CD8-positive, alpha-beta memory T cell (primary cell): ENCODE results near the gene PTOV1. TPM values are rescaled to one million over a fixed set of nuclear protein-coding genes. Genes with fewer than 3 reads are reported as not detected.

Experiments
- CTCF ChIA-PET: fragments of 350-600 bp; sonication (Branson Sonifier 250); formaldehyde crosslinking; loops from one replicate; lab custom pipeline; 2021; ENCODE audit warnings: antibody characterized with exemption; lab: Charles Lee
- POLR2A ChIA-PET: fragments of 350-600 bp; sonication (Branson Sonifier 250); formaldehyde crosslinking; loops from one replicate; lab custom pipeline; 2021; ENCODE audit warnings: antibody characterized with exemption; lab: Charles Lee
- DNase-seq, 5 donors: peaks; one replicate each; pipeline versions ENCODE4 v3.0.0 to v3.0.0-alpha.2; 2020 to 2022; ENCODE audit warnings: mixed read lengths in 1 of 5
- H3K27ac ChIP-seq: one replicate; pipeline ENCODE4 v1.7.0; 2013; ENCODE audit warnings: low read depth, mild to moderate bottlenecking, low read length, moderate library complexity
- H3K27me3 ChIP-seq: 2 replicates; pipeline ENCODE4 v1.7.0; 2013; ENCODE audit warnings: low read length, mild to moderate bottlenecking; ENCODE audit not compliant: insufficient read depth, poor library complexity, severe bottlenecking
- H3K36me3 ChIP-seq: 2 replicates; pipeline ENCODE4 v1.7.0; 2013; ENCODE audit warnings: mild to moderate bottlenecking, low read length, moderate library complexity; ENCODE audit not compliant: insufficient read depth
- H3K4me1 ChIP-seq: 2 replicates; pipeline ENCODE4 v1.7.0; 2013; ENCODE audit warnings: mild to moderate bottlenecking, low read length, moderate library complexity; ENCODE audit not compliant: insufficient read depth
- H3K4me3 ChIP-seq: 2 replicates; pipeline ENCODE4 v1.7.0; 2013; ENCODE audit warnings: mild to moderate bottlenecking, low read length
- H3K9me3 ChIP-seq: 2 replicates; pipeline ENCODE4 v1.7.0; 2013; ENCODE audit warnings: mild to moderate bottlenecking, low read length
- H3K27ac Mint-ChIP-seq, 8 donors: one replicate each; pipeline ENCODE4 v1.8.0; 2020 to 2021; ENCODE audit warnings: mixed read lengths in 8 of 8, mild to moderate bottlenecking in 6 of 8, inconsistent platforms in 3 of 8, moderate library complexity in 3 of 8
- H3K27me3 Mint-ChIP-seq, 2 donors: one replicate each; pipeline ENCODE4 v1.8.0; 2020 to 2021; ENCODE audit warnings: mixed read lengths in 2 of 2, mild to moderate bottlenecking in 1 of 2, moderate library complexity in 1 of 2
- H3K36me3 Mint-ChIP-seq, 3 donors: one replicate each; pipeline ENCODE4 v1.8.0; 2020 to 2021; ENCODE audit warnings: mixed read lengths in 3 of 3, inconsistent platforms in 1 of 3, mild to moderate bottlenecking in 1 of 3
- H3K4me1 Mint-ChIP-seq, 3 donors: one replicate each; pipeline ENCODE4 v1.8.0; 2020 to 2021; ENCODE audit warnings: mixed read lengths in 3 of 3, inconsistent platforms in 1 of 3, mild to moderate bottlenecking in 1 of 3
- H3K4me3 Mint-ChIP-seq, 7 donors: one replicate each; pipeline ENCODE4 v1.8.0; 2020 to 2021; ENCODE audit warnings: mixed read lengths in 7 of 7, mild to moderate bottlenecking in 6 of 7, moderate library complexity in 4 of 7, inconsistent platforms in 2 of 7
- H3K9me3 Mint-ChIP-seq, 5 donors: one replicate each; pipeline ENCODE4 v1.8.0; 2020 to 2022; ENCODE audit warnings: mixed read lengths in 5 of 5, mild to moderate bottlenecking in 3 of 5, moderate library complexity in 2 of 5, inconsistent platforms in 1 of 5
- polyA plus RNA-seq: library from polyadenylated mRNA; unstranded; fragments of 300-500 nt; fragmentation: Illumina TruSeq; gene quantifications from one replicate; pipeline ENCODE4 v1.2.3, GENCODE V29; 2021
- total RNA-seq, 2 experiments: library from RNA; stranded (reverse); gene quantifications; one replicate each; pipeline ENCODE4 v1.2.3, GENCODE V29; 2021

PTOV1 gene
- total and polyA plus RNA-seq, 3 experiments from 2014 or later = 47.7 to 93.7 (median 91.9) TPM

- Mint-ChIP-seq H3K9me3 (no peaks in the 10 kb centered on the region), H3K27ac (no peak overlapping the region), H3K4me1 (peaks cover 6 to 14% (median 8%) of the 10 kb centered on the region in 3 donors), H3K27me3 (no peaks in the 10 kb centered on the region), H3K4me3 (no peak overlapping the region), H3K36me3 (peaks cover 0 to 60% (median 2%) of the 10 kb centered on the region in 3 donors)
- Histone ChIP-seq H3K36me3 (no peaks in the 10 kb centered on the region), H3K4me1 (peaks cover under 1% of the 10 kb centered on the region), H3K9me3 (no peaks in the 10 kb centered on the region), H3K4me3 (no peak overlapping the region), H3K27me3 (no peaks in the 10 kb centered on the region), H3K27ac (no peak overlapping the region)
- POLR2A ChIA-PET = interaction anchor here (0.9 to 2.0 kb wide), 2 partner anchors 8 to 11 kb away, joined by 4 read pairs; no protein-coding TSS in a partner anchor
- no peak for DNase-seq
- CTCF ChIA-PET = no interaction called here
These were observed 7.4 kb downstream of the PTOV1 start for GRCh38 chr19:49858088-49858985.

- Mint-ChIP-seq H3K27me3 (no peaks in the 10 kb centered on the region), H3K4me3 (no peak overlapping the region), H3K4me1 (peaks cover 3 to 19% (median 12%) of the 10 kb centered on the region in 3 donors), H3K27ac (no peak overlapping the region), H3K36me3 (peaks cover 0 to 73% (median 4%) of the 10 kb centered on the region in 3 donors), H3K9me3 (no peaks in the 10 kb centered on the region)
- Histone ChIP-seq H3K27me3 (no peaks in the 10 kb centered on the region), H3K9me3 (no peaks in the 10 kb centered on the region), H3K4me3 (no peak overlapping the region), H3K36me3 (peaks cover 11% of the 10 kb centered on the region), H3K27ac (no peak overlapping the region), H3K4me1 (no peaks in the 10 kb centered on the region)
- no peak for DNase-seq
- ChIA-PET POLR2A (interaction anchor here (0.9 to 2.0 kb wide), 2 partner anchors 9 to 10 kb away, joined by 4 read pairs; no protein-coding TSS in a partner anchor), CTCF (no interaction called here)
These were observed 8.8 kb downstream of the PTOV1 start for GRCh38 chr19:49859682-49860335.

GRCh38 chr19:49860336-49861102, 9.6 kb downstream of the PTOV1 start:
- no peaks in the 10 kb centered on the region for H3K27me3 ChIP-seq
- POLR2A ChIA-PET = no interaction called here

GRCh38 chr19:49861107-49861506, 10.1 kb downstream of the PTOV1 start:
- Histone ChIP-seq H3K36me3 (peaks cover 11% of the 10 kb centered on the region), H3K27me3 (no peaks in the 10 kb centered on the region), H3K4me1 (peaks cover 10% of the 10 kb centered on the region), H3K9me3 (no peaks in the 10 kb centered on the region), H3K27ac (no peak overlapping the region), H3K4me3 (no peak overlapping the region)
- H3K27ac Mint-ChIP-seq = no peak overlapping the region
- no peak for DNase-seq
- no peak overlapping the region for H3K4me3 Mint-ChIP-seq
- ChIA-PET POLR2A (no interaction called here), CTCF (no interaction called here)
- H3K9me3 Mint-ChIP-seq = no peaks in the 10 kb centered on the region
- no peaks in the 10 kb centered on the region for H3K27me3 Mint-ChIP-seq
- peaks cover 0 to 68% (median 5%) of the 10 kb centered on the region in 3 donors for H3K36me3 Mint-ChIP-seq
- H3K4me1 Mint-ChIP-seq = peaks cover 9 to 19% (median 14%) of the 10 kb centered on the region in 3 donors

More at GRCh38 chr19:49860336-49861102, 9.6 kb downstream of the PTOV1 start:
- CTCF ChIA-PET = no interaction called here
- Mint-ChIP-seq H3K9me3 (no peaks in the 10 kb centered on the region), H3K27me3 (no peaks in the 10 kb centered on the region), H3K4me3 (peak overlapping the region in 1 of 7 donors; percentile 69), H3K27ac (peak overlapping the region in 1 of 8 donors; percentile 33), H3K36me3 (peaks cover 0 to 69% (median 5%) of the 10 kb centered on the region in 3 donors), H3K4me1 (peaks cover 3 to 17% (median 16%) of the 10 kb centered on the region in 3 donors)
- H3K4me3 ChIP-seq = no peak overlapping the region
- peaks cover 11% of the 10 kb centered on the region for H3K36me3 ChIP-seq
- DNase-seq = no peak
- peaks cover 5% of the 10 kb centered on the region for H3K4me1 ChIP-seq
- no peaks in the 10 kb centered on the region for H3K9me3 ChIP-seq
- H3K27ac ChIP-seq = no peak overlapping the region

- Mint-ChIP-seq H3K27me3 (no peaks in the 10 kb centered on the region), H3K4me3 (peak overlapping the region in 1 of 7 donors; percentile 56), H3K27ac (no peak overlapping the region), H3K36me3 (peaks cover 0 to 67% (median 5%) of the 10 kb centered on the region in 3 donors), H3K9me3 (no peaks in the 10 kb centered on the region), H3K4me1 (peaks cover 14 to 26% (median 16%) of the 10 kb centered on the region in 3 donors)
- Histone ChIP-seq H3K4me3 (no peak overlapping the region), H3K27ac (no peak overlapping the region), H3K4me1 (peaks cover 16% of the 10 kb centered on the region), H3K27me3 (no peaks in the 10 kb centered on the region), H3K36me3 (peaks cover 11% of the 10 kb centered on the region), H3K9me3 (no peaks in the 10 kb centered on the region)
- POLR2A ChIA-PET = interaction anchor here (0.6 kb wide), 1 partner anchor 43 kb away, joined by 3 read pairs; no protein-coding TSS in a partner anchor
- CTCF ChIA-PET = no interaction called here
- DNase-seq = no peak
These were observed 10.8 kb downstream of the PTOV1 start for GRCh38 chr19:49861541-49862378.

- peaks cover 11% of the 10 kb centered on the region for H3K36me3 ChIP-seq
- H3K4me3 Mint-ChIP-seq = peak overlapping the region in 1 of 7 donors; percentile 64
These were observed 11.7 kb downstream of the PTOV1 start for GRCh38 chr19:49862391-49863253.

More at GRCh38 chr19:49862391-49863253, 11.7 kb downstream of the PTOV1 start:
- ChIA-PET CTCF (no interaction called here), POLR2A (no interaction called here)
- no peak for DNase-seq
- Histone ChIP-seq H3K4me1 (peaks cover 20% of the 10 kb centered on the region), H3K27ac (no peak overlapping the region), H3K9me3 (no peaks in the 10 kb centered on the region), H3K4me3 (no peak overlapping the region), H3K27me3 (no peaks in the 10 kb centered on the region)
- H3K27me3 Mint-ChIP-seq = peaks cover 0 to 2% of the 10 kb centered on the region in 2 donors
- peaks cover 0 to 64% (median 5%) of the 10 kb centered on the region in 3 donors for H3K36me3 Mint-ChIP-seq
- H3K4me1 Mint-ChIP-seq = peaks cover 14 to 30% (median 22%) of the 10 kb centered on the region in 3 donors
- H3K9me3 Mint-ChIP-seq = no peaks in the 10 kb centered on the region
- H3K27ac Mint-ChIP-seq = peak overlapping the region in 1 of 8 donors; percentile 64
